H1 (cell line): ENCODE data around the gene LOC101059915.

Experiments used
- ASH2L ChIP-seq: fragments of 200-600, 300-600 bp; sonication (generic); IDR thresholded peaks from one replicate; pipeline ENCODE4 v1.7.1; 2017; ENCODE audit warnings: low read length
- HDAC2 ChIP-seq, 2 experiments: fragments of 300-600 bp in 1 of 2; sonication (generic) in 1 of 2; IDR thresholded peaks; 2 replicates each; pipeline ENCODE4 v1.6.1; 2011 to 2012; ENCODE audit warnings: low read depth in 2 of 2, low read length in 2 of 2, mild to moderate bottlenecking in 2 of 2, moderate library complexity in 2 of 2, borderline replicate concordance in 1 of 2, inconsistent platforms in 1 of 2
- KDM1A ChIP-seq: fragments of 200-600, 300-600 bp; sonication (generic); IDR thresholded peaks from 2 replicates; pipeline ENCODE4 v1.7.1; 2016; ENCODE audit warnings: mild to moderate bottlenecking, low read length, borderline replicate concordance
- MAFK ChIP-seq: IDR thresholded peaks from 2 replicates; pipeline ENCODE4 v1.6.1; 2012; ENCODE audit warnings: low read depth, mild to moderate bottlenecking, improper control_type of control experiment, low read length
- POLR2AphosphoS5 ChIP-seq: IDR thresholded peaks from 2 replicates; pipeline ENCODE4 v1.6.1; 2011; ENCODE audit warnings: low read depth, low read length
- RBBP5 ChIP-seq: IDR thresholded peaks from 2 replicates; pipeline ENCODE4 v1.7.1; 2012; ENCODE audit warnings: low read depth, mild to moderate bottlenecking, inconsistent platforms, low read length, moderate library complexity, borderline replicate concordance
- RNF2 ChIP-seq: fragments of 200-900, 300-1000 bp; sonication (generic); IDR thresholded peaks from 2 replicates; pipeline ENCODE4 v1.7.1; 2016; ENCODE audit warnings: borderline replicate concordance, low read depth, mild to moderate bottlenecking, antibody characterized with exemption, low read length; ENCODE audit not compliant: poor library complexity, severe bottlenecking; ENCODE audit errors: missing control alignments
- SAP30 ChIP-seq: fragments of 300-600 bp; sonication (generic); IDR thresholded peaks from 2 replicates; pipeline ENCODE4 v1.7.1; 2012; ENCODE audit warnings: low read length, moderate library complexity, mild to moderate bottlenecking, inconsistent platforms; ENCODE audit not compliant: insufficient read depth, insufficient replicate concordance
- TF ChIP-seq, protein P1 (sequence below): IDR thresholded peaks from 2 replicates; pipeline ENCODE4 v1.6.1; 2012; ENCODE audit warnings: low read length, inconsistent platforms

LOC101059915 gene

DNA sequence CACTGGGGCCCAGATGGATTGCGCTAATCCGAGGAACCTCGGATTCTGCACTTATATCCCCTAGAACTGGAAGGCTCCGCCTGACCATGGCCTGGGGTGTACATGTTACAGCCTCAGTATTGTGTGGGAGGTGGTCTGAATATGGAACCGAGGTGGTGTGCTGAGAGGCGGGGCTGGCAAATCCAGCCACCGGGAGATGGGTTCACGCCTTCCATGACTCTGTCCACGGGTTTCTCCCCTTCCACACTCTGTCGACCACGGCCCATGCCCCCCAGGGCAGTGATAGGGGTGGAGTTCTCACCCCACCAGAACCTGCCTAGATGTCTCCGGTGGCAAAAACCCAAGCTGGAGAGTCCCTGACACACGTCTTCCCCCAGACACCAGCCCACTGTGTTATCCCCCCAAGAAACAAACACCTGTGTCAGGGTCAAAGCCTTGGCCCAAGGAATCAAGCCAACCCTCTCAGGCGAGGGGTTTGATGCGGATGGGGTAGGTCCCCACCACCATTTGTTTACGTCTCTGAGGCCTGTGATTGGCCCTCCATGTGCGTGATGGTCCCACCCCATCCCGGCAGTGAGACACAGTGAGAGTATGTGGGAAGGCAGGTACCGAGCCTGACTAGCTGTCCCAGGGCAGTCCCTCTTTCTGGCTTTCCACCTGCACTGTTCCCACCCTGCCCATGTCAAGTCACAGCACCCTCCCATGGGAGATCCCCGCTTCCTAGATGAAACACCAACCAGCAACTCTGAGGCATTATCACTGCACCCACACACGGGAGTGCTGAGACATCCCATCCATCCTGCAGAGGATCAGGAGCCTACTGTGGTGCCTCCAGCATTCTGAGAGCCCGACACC, 6.6 kb upstream of the LOC101059915 start (continued):
- TF ChIP-seq, protein P1, sequence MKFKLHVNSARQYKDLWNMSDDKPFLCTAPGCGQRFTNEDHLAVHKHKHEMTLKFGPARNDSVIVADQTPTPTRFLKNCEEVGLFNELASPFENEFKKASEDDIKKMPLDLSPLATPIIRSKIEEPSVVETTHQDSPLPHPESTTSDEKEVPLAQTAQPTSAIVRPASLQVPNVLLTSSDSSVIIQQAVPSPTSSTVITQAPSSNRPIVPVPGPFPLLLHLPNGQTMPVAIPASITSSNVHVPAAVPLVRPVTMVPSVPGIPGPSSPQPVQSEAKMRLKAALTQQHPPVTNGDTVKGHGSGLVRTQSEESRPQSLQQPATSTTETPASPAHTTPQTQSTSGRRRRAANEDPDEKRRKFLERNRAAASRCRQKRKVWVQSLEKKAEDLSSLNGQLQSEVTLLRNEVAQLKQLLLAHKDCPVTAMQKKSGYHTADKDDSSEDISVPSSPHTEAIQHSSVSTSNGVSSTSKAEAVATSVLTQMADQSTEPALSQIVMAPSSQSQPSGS = no peak
- TF ChIP-seq MAFK (no peak), KDM1A (no peak), POLR2AphosphoS5 (no peak), SAP30 (no peak), ASH2L (no peak), RNF2 (no peak), RBBP5 (no peak), HDAC2 (IDR thresholded peaks at IDR 0.05; ENCODE audit: borderline replicate concordance in 1 of 2, low read depth in 2 of 2, low read length in 2 of 2) (no peak)
